K562 (cell line): ENCODE measurements around the gene CNTD1. TPM values are rescaled to one million over a fixed set of nuclear protein-coding genes. Genes with fewer than 3 reads are reported as not detected.
A peak's percentile ranks its signal among the peaks of the same experiment; 100 is the strongest.

ENCODE experiments used
- ATAC-seq: fragments of 200-7000 bp; cut with Tn5 transposase; 3 replicates; pipeline ENCODE4 v1.9.1; 2020; ENCODE audit warnings: moderate library complexity
- BruUV-seq: library from RNA; stranded (reverse); fragments of 400-500 nt; replicated peaks from 2 replicates; lab custom pipeline; 2021; lab: Mats Ljungman, UMichigan
- CTCF ChIA-PET: fragments of 300-600 bp; formaldehyde crosslinking; extraction: SDS; loops from one replicate; lab custom pipeline; 2021; ENCODE audit warnings: low intra/inter-chr PET ratio; lab: Yijun Ruan, JAX
- POLR2A ChIA-PET: fragments of 300-600, 350-650 bp; sonication (Branson Sonifier 250); formaldehyde crosslinking; extraction: SDS; loops from one replicate; lab custom pipeline; 2021; ENCODE audit warnings: antibody characterized with exemption, inconsistent platforms; lab: Yijun Ruan, JAX
- DNase-seq, 4 experiments: peaks; one replicate each; pipeline versions ENCODE4 v3.0.0 to v3.0.0-alpha.2; 2011 to 2018; ENCODE audit warnings: low spot score in 3 of 4, mixed read lengths in 3 of 4; ENCODE audit errors: extremely low read depth in 1 of 4
- FAIRE-seq: peaks from 2 replicates; lab custom pipeline; 2011; peaks lifted over from hg19 to GRCh38; lab: Jason Lieb, UNC
- H2AFZ ChIP-seq: 2 replicates; pipeline ENCODE4 v1.6.0; 2011; ENCODE audit warnings: low read depth, low read length, control low read depth, inconsistent platforms
- H3K27ac ChIP-seq: fragments of 200-600 bp; 3 replicates; pipeline ENCODE4 v1.8.0; 2011; ENCODE audit warnings: low read depth, mild to moderate bottlenecking, control low read depth, inconsistent platforms, low read length, moderate library complexity, mixed read lengths; ENCODE audit errors: extremely low read depth
- H3K27me3 ChIP-seq, 2 experiments: fragments of 300-600 bp in 1 of 2; 2 replicates in 1 of 2; 3 replicates in 1 of 2; pipeline versions ENCODE4 v1.6.0 to v1.8.0; 2011; ENCODE audit warnings: inconsistent platforms in 2 of 2, low read length in 2 of 2, mild to moderate bottlenecking in 1 of 2, mixed read lengths in 1 of 2, moderate library complexity in 1 of 2; ENCODE audit not compliant: control insufficient read depth in 2 of 2, insufficient read depth in 2 of 2
- H3K36me3 ChIP-seq: fragments of 300-600 bp; 3 replicates; pipeline ENCODE4 v1.8.0; 2011; ENCODE audit warnings: mild to moderate bottlenecking, low read length, inconsistent platforms; ENCODE audit not compliant: control insufficient read depth, insufficient read depth
- H3K4me1 ChIP-seq, 2 experiments: fragments of 200-600 bp in 1 of 2; replicated peaks in 1 of 2; 2 replicates in 1 of 2; 3 replicates in 1 of 2; pipeline versions ENCODE4 v1.5.1 to v1.8.0; 2011; ENCODE audit warnings: inconsistent platforms in 2 of 2, low read length in 2 of 2, mild to moderate bottlenecking in 1 of 2, mixed read lengths in 1 of 2, moderate library complexity in 1 of 2; ENCODE audit not compliant: control insufficient read depth in 2 of 2, insufficient read depth in 2 of 2
- H3K4me2 ChIP-seq: 2 replicates; pipeline ENCODE4 v1.6.1; 2011; ENCODE audit warnings: low read length, control low read depth, inconsistent platforms, mixed read lengths; ENCODE audit not compliant: insufficient read depth
- H3K4me3 ChIP-seq: fragments of 200-600 bp; sonication (generic), shearing (Covaris generic); 2 replicates; pipeline ENCODE4 v1.5.1; 2016; ENCODE audit warnings: control low read depth, inconsistent platforms
- H3K79me2 ChIP-seq: fragments of 200-600 bp; 3 replicates; pipeline ENCODE4 v1.8.0; 2011; ENCODE audit warnings: low read length, inconsistent platforms; ENCODE audit not compliant: control insufficient read depth, insufficient read depth
- H3K9ac ChIP-seq, 2 experiments: 2 replicates each; pipeline versions ENCODE4 v1.6.0 to v1.6.1; 2011; ENCODE audit warnings: low read depth in 2 of 2, low read length in 2 of 2, control low read depth in 1 of 2, inconsistent platforms in 1 of 2, mild to moderate bottlenecking in 1 of 2, mixed read lengths in 1 of 2; ENCODE audit not compliant: insufficient read depth in 1 of 2
- H3K9me1 ChIP-seq: one replicate; pipeline ENCODE4 v1.6.0; 2011; ENCODE audit warnings: inconsistent platforms, mild to moderate bottlenecking, low read length, moderate library complexity; ENCODE audit not compliant: control insufficient read depth, insufficient read depth
- H3K9me3 ChIP-seq: replicated peaks from 2 replicates; pipeline ENCODE4 v1.5.1; 2011; ENCODE audit warnings: low read depth, low read length, inconsistent platforms; ENCODE audit not compliant: control insufficient read depth, insufficient read depth
- H4K20me1 ChIP-seq: replicated peaks from 2 replicates; pipeline ENCODE4 v1.6.1; 2011; ENCODE audit warnings: low read length, inconsistent platforms, mixed read lengths; ENCODE audit not compliant: control insufficient read depth, insufficient read depth
- CREM ChIP-seq: IDR thresholded peaks from 2 replicates; pipeline ENCODE4 v1.6.1; 2014; ENCODE audit warnings: antibody characterized with exemption, low read depth
- CTCF ChIP-seq, 3 experiments: IDR thresholded peaks in 2 of 3; conservative IDR thresholded peaks in 1 of 3; 2 replicates each; pipeline ENCODE4 v1.5.1; 2011 to 2012; ENCODE audit warnings: low read length in 3 of 3, mild to moderate bottlenecking in 3 of 3, control low read depth in 2 of 3, improper control_type of control experiment in 1 of 3, inconsistent platforms in 1 of 3, low read depth in 1 of 3, mixed read lengths in 1 of 3, moderate library complexity in 1 of 3; ENCODE audit not compliant: insufficient read depth in 2 of 3
- DACH1 ChIP-seq: fragments of 450-650 bp; IDR thresholded peaks from 2 replicates; pipeline ENCODE4 v1.6.1; 2018; ENCODE audit not compliant: partially characterized antibody
- EHMT2 ChIP-seq: fragments of 450-650 bp; IDR thresholded peaks from 2 replicates; pipeline ENCODE4 v1.6.1; 2018; ENCODE audit warnings: antibody characterized with exemption
- GTF3C2 ChIP-seq: IDR thresholded peaks from 3 replicates; pipeline ENCODE4 v1.6.1; 2011; ENCODE audit warnings: borderline replicate concordance, mild to moderate bottlenecking, moderate library complexity; ENCODE audit not compliant: insufficient read length; ENCODE audit errors: extremely low read depth
- HMG20A ChIP-seq: fragments of 450-650 bp; formaldehyde crosslinking; conservative IDR thresholded peaks from 2 replicates; pipeline ENCODE4 v1.4.0; 2020; ENCODE audit warnings: mild to moderate bottlenecking, mixed read lengths
- KLF16 ChIP-seq: IDR thresholded peaks from 2 replicates; pipeline ENCODE4 v1.6.1; 2016; ENCODE audit warnings: antibody characterized with exemption
- MECOM ChIP-seq: fragments of 250-450 bp; sonication (Bioruptor Pico); IDR thresholded peaks from 2 replicates; pipeline ENCODE4 v1.8.0; 2022; ENCODE audit warnings: inconsistent platforms
- MEIS2 ChIP-seq: fragments of 450-650 bp; IDR thresholded peaks from 2 replicates; pipeline ENCODE4 v1.6.1; 2014; ENCODE audit warnings: mild to moderate bottlenecking; ENCODE audit not compliant: partially characterized antibody
- NCOR1 ChIP-seq: fragments of 450-650 bp; IDR thresholded peaks from 2 replicates; pipeline ENCODE4 v1.6.1; 2016; ENCODE audit warnings: mild to moderate bottlenecking, moderate library complexity
- POLR2B ChIP-seq: fragments of 450-650 bp; IDR thresholded peaks from 2 replicates; pipeline ENCODE4 v1.6.1; 2018; ENCODE audit warnings: low read depth; ENCODE audit not compliant: partially characterized antibody
- PTBP1 ChIP-seq: fragments of 200-400 bp; formaldehyde crosslinking; IDR thresholded peaks from 2 replicates; pipeline ENCODE4 v1.6.1; 2017; ENCODE audit warnings: low read depth, low read length
- ZNF696 ChIP-seq: fragments of 250-450 bp; sonication (Bioruptor Pico); conservative IDR thresholded peaks from 2 replicates; pipeline ENCODE4 v1.4.0; 2020; ENCODE audit warnings: mild to moderate bottlenecking, moderate library complexity
- ZNF778 ChIP-seq: fragments of 450-650 bp; formaldehyde crosslinking; IDR thresholded peaks from 2 replicates; pipeline ENCODE4 v1.4.0; 2020; ENCODE audit warnings: mild to moderate bottlenecking, moderate library complexity
- WGBS: fragments of 100-300 bp; shearing (Covaris generic); methylation state at CpG from one replicate; pipeline ENCODE4 v1.1.6; 2016; ENCODE audit warnings: low coverage, mixed read lengths; ENCODE audit not compliant: insufficient coverage; ENCODE audit errors: missing lambda C conversion rate; 5-methylcytosine and 5-hydroxymethylcytosine counted together
- in situ Hi-C: fragments of 300-500 bp; cut with MboI; formaldehyde crosslinking; loops from 4 replicates; pipeline ENCODE4 v1.15.0; 2018; ENCODE audit warnings: inconsistent platforms, mixed read lengths
- intact Hi-C: fragments of 100-400 bp; cut with micrococcal nuclease; formaldehyde crosslinking; loops from 2 replicates; pipeline ENCODE4 v1.14.2; 2022
- polyA plus RNA-seq, 8 experiments: library from polyadenylated mRNA; depleted of rRNA in 4 of 8; stranded (reverse) in 5 of 8; unstranded in 3 of 8; fragments of >200 nt; fragmentation: Nextera tagmentation in 2 of 8; fragmentation: Illumina TruSeq in 1 of 8; extraction: Ambion mirVana in 2 of 8; extraction: Trizol in 1 of 8; gene quantifications; 2 replicates each; pipeline versions ENCODE4 v1.2.1 to v1.2.3, GENCODE V29; 2011 to 2014; ENCODE audit warnings: inconsistent platforms in 1 of 8, missing spikeins in 1 of 8
- total RNA-seq, 7 experiments: library from RNA; depleted of rRNA in 6 of 7; stranded (reverse); fragments of >200 nt in 6 of 7; fragmentation: Illumina TruSeq in 2 of 7; extraction: Trizol in 2 of 7; gene quantifications; 2 replicates each; pipeline versions ENCODE4 v1.2.1 to v1.2.3, GENCODE V29; 2011 to 2021; ENCODE audit warnings: low replicate concordance in 1 of 7

The CNTD1 gene
- total and polyA plus RNA-seq, 9 of the 15 experiments (the other 6 are each of a cell fraction or from before 2014, with no cell fraction given): 0.12 to 0.86 (median 0.41) TPM; not detected in 1

GRCh38 chr17:42818379-42818778 is 19.7 kb downstream of the CNTD1 start (continued):
- no peak for TF ChIP-seq HMG20A (CRISPR knock-in tag)
- no peak for TF ChIP-seq PTBP1
- no peak for TF ChIP-seq POLR2B

- Histone ChIP-seq H3K9me1 (no peaks in the 10 kb centered on the region), H3K79me2 (peaks cover 25% of the 10 kb centered on the region), H3K9ac (no peak overlapping the region), H3K4me1 (peaks cover 0 to 18% of the 10 kb centered on the region in 2 experiments; a peak in 2 of 5 replicates), H3K27ac (no peak overlapping the region), H3K9me3 (no peaks in the 10 kb centered on the region), H3K27me3 (no peaks in the 10 kb centered on the region), H2AFZ (no peak overlapping the region), H4K20me1 (no peaks in the 10 kb centered on the region), H3K4me3 (no peak overlapping the region), H3K36me3 (peaks cover 74% of the 10 kb centered on the region), H3K4me2 (no peak overlapping the region)
- intact Hi-C loops (no loop called here), in situ Hi-C loops (loop anchor here (5.0 kb wide), 1 partner anchor 98 kb away; no protein-coding TSS in a partner anchor)
- peak; percentile 78 for FAIRE-seq
- WGBS: 0% methylated on average over 2 of the region's 2 CpGs
- peak; percentile 78 for ATAC-seq
- peak; percentile 64 to 86 (median 67) for DNase-seq
- ChIA-PET CTCF (no interaction called here), POLR2A (interaction anchor here (0.7 to 1.0 kb wide), 2 partner anchors 13 to 76 kb away, joined by 3 read pairs; partner anchors contain the start of gene PSME3)
- BruUV-seq: no TSS peak
- TF ChIP-seq EHMT2 (no peak), CTCF (IDR thresholded peaks at IDR 0.05 in 2 of 3, conservative IDR thresholded peaks at IDR 0.05 in 1 of 3; ENCODE audit: insufficient read depth in 2 of 3, low read depth in 1 of 3, low read length in 3 of 3) (peak; percentile 75 to 90 (median 80)), MECOM (CRISPR knock-in tag) (no peak), GTF3C2 (no peak), ZNF696 (CRISPR knock-in tag) (no peak), CREM (peak; percentile 43; the same call in 1 of the 2 replicates), KLF16 (peak; percentile 21; the same call in 1 of the 2 replicates), DACH1 (peak; percentile 17), MEIS2 (peak; percentile 72), ZNF778 (CRISPR knock-in tag) (no peak), NCOR1 (no peak)
Measured at GRCh38 chr17:42819939-42820535, 21.4 kb downstream of the CNTD1 start.
